Measurements from ENCODE around the gene SNX32.

SNX32 gene

DNA sequence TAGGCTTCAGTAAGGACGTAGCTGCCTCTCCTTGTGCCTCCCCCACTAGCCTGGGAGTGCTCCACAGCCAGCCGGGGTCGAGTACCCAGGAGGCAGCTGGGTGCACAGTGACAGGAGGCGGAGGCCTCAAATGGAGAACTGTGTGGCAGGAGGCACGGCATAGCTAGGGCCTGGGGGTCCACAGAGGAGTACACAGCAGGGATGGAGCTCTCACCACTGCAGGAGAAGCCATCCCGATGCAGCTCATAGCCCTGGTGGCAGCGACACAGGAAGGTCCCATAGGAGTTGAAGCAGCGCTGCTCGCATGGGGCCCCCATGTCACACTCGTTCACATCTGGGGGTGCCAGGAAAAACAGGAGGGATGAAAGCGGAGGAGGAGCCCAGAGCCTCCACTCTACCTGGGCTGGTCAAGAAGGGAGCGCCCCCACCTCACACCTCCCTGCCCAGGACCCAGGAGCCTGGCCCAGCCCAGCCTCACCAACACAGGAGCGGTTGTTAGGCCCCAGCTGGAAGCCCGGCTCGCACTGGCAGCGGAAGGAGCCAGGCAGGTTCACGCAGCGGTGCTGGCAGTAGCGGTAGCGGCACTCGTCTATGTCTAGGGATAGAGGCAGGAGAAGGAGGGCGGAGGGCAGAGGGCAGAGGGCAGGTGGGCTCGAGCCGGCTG is 36.0 kb downstream of the SNX32 start:
- no peak for DNase-seq

- DNase-seq = no peak
Observed at GRCh38 chr11:65870307-65870658, 36.5 kb downstream of the SNX32 start.

GRCh38 chr11:65870706-65871681 is 37.2 kb downstream of the SNX32 start:
- no peak for DNase-seq

DNA sequence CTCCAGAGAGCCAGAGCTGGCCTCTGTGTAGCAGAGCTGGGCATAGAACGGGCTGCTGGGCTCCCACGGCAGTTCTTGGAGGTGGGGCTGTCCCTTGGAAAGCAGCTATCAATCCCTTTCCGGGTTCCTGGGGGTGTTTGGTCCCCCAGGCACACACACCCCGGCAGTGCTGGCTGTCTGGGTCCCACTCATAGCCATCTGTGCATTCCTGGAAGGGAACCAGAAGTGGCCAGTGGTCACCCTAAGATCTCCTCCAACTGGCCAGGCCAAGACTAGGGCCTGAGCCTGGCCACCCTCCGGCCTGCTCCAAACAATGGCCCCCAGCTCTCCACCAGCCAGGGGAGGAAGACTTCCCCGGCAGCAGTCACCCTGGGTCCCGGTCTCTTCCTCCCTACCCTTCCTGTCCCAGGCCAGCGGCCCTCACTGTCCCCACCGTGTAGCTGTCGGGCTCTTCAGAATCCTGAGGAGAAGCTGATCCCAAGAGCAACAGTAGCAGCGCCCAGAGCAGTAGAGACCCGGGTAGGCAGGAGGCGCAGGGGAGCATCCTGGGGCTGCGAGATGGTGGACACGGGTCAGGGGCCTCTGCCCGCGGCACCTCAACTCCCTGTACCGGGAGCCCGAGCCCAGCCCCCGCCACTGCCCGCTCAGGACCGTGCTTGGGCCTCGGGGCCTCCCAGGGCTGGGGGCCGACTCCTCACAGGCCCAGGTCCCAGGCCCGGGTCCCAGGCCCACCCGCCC is 38.2 kb downstream of the SNX32 start:
- DNase-seq = no peak

DNA sequence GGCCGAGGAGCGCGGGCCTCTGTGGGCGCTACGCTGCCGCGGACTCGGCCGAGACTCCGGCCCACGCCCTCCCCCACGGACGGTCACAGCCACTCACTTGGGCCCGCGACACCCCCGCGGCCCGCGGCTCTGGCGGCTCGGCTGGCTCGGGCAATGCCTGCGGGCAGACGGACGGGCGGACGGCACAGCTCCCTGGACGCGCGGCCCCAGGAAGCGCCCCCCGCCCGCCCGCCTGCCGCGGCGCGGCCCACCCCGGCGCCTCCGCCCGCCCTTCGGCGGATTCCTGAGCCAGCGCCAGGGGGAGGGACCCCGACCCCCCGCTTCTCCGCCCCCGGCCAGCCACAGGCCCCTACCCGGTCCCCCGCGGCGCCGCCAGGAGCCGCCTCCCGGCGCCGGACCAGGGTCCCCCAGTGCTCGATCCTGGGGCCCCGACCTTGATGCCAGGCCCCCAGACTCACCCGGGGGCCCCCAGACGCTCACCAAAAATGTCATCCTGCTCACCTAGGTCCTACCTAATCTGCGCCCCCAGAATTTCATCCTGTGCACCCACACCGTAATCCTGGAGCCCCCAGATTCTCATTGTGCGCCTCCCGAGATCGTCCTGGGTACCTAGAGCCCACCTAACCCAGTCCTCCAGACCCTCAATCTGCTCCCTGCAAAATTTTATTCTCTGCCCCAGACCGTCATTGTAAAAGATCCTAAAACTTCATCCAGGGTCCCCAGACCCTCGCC is 39.0 kb downstream of the SNX32 start, which contains the start of gene EFEMP2:
EFEMP2 (minus strand) TSS at position 215 of the 732 bp plus-strand sequence. CDS start 446 bp downstream, outside the sequence.
- DNase-seq = no peak

- peak; percentile 68 for DNase-seq
Observed at GRCh38 chr11:65873318-65874156, 39.8 kb downstream of the SNX32 start.

DNA sequence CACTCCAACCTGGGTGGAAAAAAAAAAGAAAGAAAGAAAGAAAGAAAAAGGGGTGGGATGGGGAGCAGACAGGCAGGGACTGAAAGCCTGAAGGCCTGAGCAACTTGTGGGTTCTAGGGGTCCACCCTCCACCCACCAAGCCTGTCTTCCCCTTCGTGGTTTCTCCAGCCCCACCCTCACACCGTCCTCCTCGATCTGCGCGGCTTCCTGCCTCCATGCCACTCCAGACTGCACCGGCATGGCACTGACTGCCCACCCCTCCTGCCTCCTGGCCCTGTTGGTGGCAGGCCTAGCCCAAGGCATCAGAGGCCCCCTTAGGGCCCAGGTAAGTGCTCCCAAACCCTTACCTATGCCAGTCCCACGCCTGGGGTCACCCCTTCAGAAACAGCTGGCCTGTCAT is 45.9 kb downstream of the SNX32 start, which contains the start of gene CTSW:
CTSW (plus strand) TSS at position 221 of the 400 bp plus-strand sequence; CDS start at position 239, 18 bp downstream.
- DNase-seq = no peak

GRCh38 chr11:65880027-65880426 is 46.3 kb downstream of the SNX32 start:
- no peak for DNase-seq

DNA sequence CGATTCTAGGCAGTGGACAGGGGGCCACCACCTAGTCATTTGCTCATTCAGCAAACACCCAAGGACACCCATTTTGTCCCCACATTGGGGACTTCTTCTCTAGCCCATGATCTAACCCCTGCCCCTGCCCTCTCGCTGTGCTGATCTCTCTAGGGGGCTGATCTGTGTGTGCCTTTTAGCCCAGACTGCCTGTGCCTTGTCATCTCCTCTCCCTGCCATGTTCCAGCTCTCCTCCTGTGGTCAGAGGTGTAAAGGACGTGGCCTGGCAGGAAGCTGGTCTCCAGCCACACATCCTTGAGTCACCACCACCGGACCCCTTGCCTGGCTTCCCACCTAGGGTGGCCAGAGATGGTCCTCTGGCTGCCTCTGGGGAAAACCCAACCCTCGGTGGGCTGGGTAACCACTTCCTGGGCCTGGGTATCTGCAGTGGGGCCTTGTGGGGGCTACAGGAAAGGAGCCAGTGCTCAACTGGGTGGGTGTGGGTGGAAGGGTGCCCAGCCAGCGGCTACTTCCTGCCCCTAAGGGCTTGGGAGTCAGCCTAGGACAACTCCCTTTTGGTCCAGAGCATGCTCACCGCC is 47.2 kb downstream of the SNX32 start:
- no peak for DNase-seq

DNA sequence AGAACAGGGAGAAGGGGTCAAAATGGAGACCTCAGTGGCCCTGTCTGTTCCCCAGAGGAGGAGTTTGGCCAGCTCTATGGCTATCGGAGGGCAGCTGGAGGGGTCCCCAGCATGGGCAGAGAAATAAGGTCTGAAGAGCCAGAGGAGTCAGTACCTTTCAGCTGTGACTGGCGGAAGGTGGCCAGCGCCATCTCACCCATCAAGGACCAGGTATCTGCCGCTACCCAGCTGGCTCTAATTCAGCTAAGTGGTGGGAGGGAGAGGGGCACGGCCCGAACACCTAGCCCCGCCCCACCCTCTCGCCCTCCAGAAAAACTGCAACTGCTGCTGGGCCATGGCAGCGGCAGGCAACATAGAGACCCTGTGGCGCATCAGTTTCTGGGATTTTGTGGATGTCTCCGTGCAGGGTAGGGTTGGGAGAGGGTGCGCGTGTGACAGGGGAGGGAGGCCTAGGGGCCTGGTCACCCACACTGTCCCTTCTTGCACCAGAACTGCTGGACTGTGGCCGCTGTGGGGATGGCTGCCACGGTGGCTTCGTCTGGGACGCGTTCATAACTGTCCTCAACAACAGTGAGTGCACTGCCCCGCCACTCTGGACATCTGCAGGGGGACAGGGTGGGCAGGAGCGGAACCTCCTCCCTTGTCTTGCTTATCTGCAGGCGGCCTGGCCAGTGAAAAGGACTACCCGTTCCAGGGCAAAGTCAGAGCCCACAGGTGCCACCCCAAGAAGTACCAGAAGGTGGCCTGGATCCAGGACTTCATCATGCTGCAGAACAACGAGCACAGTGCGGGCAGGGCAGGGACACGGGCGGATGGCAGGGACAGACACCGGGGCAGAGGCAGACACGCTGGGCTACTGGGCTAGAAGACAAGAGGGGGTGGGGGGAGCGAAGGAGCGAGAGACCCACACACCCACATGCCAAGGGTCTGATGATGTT is 48.6 kb downstream of the SNX32 start:
- DNase-seq = no peak

- no peak for DNase-seq
Observed at GRCh38 chr11:65883058-65883761, 49.4 kb downstream of the SNX32 start.

- DNase-seq = no peak
Observed at GRCh38 chr11:65883786-65884715, 50.3 kb downstream of the SNX32 start.

DNA sequence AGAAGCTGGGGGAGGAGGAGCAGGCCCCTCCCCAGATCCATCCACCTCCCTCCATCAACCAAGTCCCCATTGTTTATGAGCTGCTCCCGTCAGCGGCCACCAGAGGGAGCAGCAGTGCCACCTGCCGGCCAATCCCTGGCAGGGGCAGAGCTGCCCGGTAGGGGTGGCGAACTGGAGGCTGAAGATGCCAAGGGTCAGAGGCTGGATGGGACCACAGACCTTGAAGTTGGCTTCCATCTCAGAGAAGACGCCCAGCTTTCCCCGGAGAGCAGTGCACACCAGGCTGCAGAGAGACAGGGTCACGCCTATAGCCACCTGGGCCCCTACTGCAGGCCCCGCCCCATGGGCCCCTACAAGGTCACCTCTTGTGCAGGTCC is 50.9 kb downstream of the SNX32 start:
- no peak for DNase-seq

GRCh38 chr11:65885231-65885630 is 51.5 kb downstream of the SNX32 start:
- no peak for DNase-seq

DNA sequence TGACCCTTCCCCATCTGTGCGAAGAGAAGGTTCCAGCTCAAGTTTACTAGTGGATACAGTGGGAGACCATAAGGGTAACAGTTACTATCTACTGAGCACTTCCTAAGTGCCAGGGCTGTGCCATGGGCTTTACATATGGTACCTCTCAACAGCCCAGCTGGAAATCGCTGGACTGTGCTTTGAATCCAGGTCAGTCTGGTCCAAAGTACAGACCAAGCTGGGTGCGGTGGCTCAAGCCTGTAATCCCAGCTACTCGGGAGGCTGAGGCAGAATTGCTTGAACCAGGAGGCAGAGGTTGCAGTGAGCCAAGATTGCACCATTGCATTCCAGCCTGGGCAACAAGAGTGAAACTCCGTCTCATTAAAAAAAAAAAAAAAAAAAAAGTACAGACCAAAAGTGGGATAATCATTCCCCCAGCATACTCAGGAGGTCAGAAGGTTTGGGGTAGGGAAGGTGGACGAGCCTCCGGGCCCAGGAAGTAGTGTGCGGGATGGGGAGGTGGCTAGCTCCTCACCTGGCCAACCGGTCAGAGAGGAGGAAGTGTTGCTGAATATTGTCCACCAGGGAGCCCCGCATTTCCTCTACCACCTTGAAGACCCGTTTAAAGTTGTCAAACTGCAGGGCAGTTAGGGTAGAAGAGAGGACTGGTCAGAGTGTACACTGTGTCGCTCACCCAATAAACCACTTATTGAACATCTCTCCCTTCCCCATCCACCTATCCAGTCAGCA is 52.2 kb downstream of the SNX32 start:
- no peak for DNase-seq

- DNase-seq = no peak
Observed at GRCh38 chr11:65886826-65887722, 53.3 kb downstream of the SNX32 start.

Measured in DMS 273 treated with DMSO at 0.1 percent for 48 hours (cell line).